Measurements from ENCODE around the gene WDFY4. TPM values are rescaled to one million over a fixed set of nuclear protein-coding genes. Genes with fewer than 3 reads are reported as not detected.

WDFY4 gene
- total RNA-seq, 1 experiment from 2014 or later, result 0.23 TPM

DNA sequence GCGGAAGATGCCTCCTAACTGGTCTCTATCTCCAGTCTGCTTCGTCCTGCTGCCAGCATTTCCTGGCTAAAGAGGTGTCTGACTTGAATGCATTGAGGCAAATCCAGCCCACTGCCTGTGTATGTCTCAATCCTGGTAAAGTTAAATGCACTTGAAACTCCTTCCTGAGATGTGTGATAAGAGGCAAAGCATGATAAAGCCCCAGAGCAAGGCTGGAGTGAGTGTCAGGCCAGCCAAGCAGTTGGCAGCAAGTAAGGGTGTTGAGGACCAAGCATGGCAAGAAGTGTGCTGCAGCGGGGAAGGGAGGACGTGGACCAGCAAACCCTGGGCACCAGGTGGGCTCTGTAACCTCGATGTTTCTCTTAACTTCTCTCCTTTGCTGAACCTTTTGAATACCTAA lies 225.9 kb downstream of the WDFY4 start:
- DNase-seq (ENCODE audit: low read depth, low spot score), result no peak
- Histone ChIP-seq H3K4me1 (ENCODE audit: control insufficient read depth, insufficient read depth, low read length) (no peaks in the 10 kb centered on the region), H3K27me3 (ENCODE audit: control insufficient read depth, insufficient read depth, low read length) (peaks cover 16% of the 10 kb centered on the region), H3K36me3 (ENCODE audit: control insufficient read depth, insufficient read depth, low read length) (no peaks in the 10 kb centered on the region), H3K9me3 (ENCODE audit: control insufficient read depth, insufficient read depth, low read depth, low read length) (no peaks in the 10 kb centered on the region), H3K27ac (ENCODE audit: low read length) (no peak overlapping the region), H3K4me3 (ENCODE audit: low read depth in 2 of 2, low read length in 2 of 2) (no peak overlapping the region)
- BruUV-seq (replicated peaks), result no TSS peak
- ChIA-PET CTCF (no interaction called here), POLR2A (no interaction called here)
- no peak for TF ChIP-seq POLR2AphosphoS5 (IDR thresholded peaks at IDR 0.05; ENCODE audit: low read depth, low read length)
- TF ChIP-seq, protein P1, sequence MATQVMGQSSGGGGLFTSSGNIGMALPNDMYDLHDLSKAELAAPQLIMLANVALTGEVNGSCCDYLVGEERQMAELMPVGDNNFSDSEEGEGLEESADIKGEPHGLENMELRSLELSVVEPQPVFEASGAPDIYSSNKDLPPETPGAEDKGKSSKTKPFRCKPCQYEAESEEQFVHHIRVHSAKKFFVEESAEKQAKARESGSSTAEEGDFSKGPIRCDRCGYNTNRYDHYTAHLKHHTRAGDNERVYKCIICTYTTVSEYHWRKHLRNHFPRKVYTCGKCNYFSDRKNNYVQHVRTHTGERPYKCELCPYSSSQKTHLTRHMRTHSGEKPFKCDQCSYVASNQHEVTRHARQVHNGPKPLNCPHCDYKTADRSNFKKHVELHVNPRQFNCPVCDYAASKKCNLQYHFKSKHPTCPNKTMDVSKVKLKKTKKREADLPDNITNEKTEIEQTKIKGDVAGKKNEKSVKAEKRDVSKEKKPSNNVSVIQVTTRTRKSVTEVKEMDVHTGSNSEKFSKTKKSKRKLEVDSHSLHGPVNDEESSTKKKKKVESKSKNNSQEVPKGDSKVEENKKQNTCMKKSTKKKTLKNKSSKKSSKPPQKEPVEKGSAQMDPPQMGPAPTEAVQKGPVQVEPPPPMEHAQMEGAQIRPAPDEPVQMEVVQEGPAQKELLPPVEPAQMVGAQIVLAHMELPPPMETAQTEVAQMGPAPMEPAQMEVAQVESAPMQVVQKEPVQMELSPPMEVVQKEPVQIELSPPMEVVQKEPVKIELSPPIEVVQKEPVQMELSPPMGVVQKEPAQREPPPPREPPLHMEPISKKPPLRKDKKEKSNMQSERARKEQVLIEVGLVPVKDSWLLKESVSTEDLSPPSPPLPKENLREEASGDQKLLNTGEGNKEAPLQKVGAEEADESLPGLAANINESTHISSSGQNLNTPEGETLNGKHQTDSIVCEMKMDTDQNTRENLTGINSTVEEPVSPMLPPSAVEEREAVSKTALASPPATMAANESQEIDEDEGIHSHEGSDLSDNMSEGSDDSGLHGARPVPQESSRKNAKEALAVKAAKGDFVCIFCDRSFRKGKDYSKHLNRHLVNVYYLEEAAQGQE (IDR thresholded peaks at IDR 0.05; ENCODE audit: insufficient read depth in 1 of 2, low read depth in 2 of 2, low read length in 1 of 2), result no peak
- TF ChIP-seq TCF7L2 (IDR thresholded peaks at IDR 0.05; ENCODE audit: low read depth, low read length), result no peak
- in situ Hi-C loops (cut with HindIII; ENCODE audit: low pct_unique_long_range_greater_than_20kb, low sequenced_read_pairs), result no loop called here
- ATAC-seq, result no peak
- intact Hi-C loops (cut with micrococcal nuclease; ENCODE audit: unreplicated experiment), result no loop called here

DNA sequence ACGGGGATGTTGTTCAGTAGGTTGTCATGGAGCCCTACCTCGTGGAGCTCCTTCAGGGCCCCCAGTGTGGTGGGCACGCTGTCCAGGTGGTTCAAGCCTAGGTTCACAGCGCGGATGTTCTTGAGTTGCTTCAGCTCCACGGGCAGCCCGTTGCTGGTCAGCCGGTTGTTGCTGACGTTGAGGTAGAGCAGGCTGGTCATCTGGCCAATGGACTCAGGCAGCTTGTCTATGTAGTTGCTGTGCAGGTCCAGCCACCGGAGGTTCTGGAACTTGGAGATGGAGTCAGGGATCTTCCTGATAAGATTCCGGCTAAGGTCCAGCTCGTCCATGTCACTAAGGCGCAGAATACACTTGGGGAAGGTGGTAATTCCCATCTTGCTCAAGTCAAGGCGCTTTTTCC lies 229.0 kb downstream of the WDFY4 start:
- DNase-seq (ENCODE audit: low read depth, low spot score) (no peak), ATAC-seq (no peak)
- H3K36me3 ChIP-seq (ENCODE audit: control insufficient read depth, insufficient read depth, low read length), result no peaks in the 10 kb centered on the region
- peaks cover 27% of the 10 kb centered on the region for H3K27me3 ChIP-seq (ENCODE audit: control insufficient read depth, insufficient read depth, low read length)
- TF ChIP-seq POLR2AphosphoS5 (IDR thresholded peaks at IDR 0.05; ENCODE audit: low read depth, low read length) (no peak), SIN3A (IDR thresholded peaks at IDR 0.05; ENCODE audit: borderline replicate concordance, insufficient read depth, low read depth, low read length) (no peak), TCF7L2 (IDR thresholded peaks at IDR 0.05; ENCODE audit: low read depth, low read length) (no peak)
- TF ChIP-seq, protein P1 (IDR thresholded peaks at IDR 0.05; ENCODE audit: insufficient read depth in 1 of 2, low read depth in 2 of 2, low read length in 1 of 2), result no peak
- TF ChIP-seq, protein P2, sequence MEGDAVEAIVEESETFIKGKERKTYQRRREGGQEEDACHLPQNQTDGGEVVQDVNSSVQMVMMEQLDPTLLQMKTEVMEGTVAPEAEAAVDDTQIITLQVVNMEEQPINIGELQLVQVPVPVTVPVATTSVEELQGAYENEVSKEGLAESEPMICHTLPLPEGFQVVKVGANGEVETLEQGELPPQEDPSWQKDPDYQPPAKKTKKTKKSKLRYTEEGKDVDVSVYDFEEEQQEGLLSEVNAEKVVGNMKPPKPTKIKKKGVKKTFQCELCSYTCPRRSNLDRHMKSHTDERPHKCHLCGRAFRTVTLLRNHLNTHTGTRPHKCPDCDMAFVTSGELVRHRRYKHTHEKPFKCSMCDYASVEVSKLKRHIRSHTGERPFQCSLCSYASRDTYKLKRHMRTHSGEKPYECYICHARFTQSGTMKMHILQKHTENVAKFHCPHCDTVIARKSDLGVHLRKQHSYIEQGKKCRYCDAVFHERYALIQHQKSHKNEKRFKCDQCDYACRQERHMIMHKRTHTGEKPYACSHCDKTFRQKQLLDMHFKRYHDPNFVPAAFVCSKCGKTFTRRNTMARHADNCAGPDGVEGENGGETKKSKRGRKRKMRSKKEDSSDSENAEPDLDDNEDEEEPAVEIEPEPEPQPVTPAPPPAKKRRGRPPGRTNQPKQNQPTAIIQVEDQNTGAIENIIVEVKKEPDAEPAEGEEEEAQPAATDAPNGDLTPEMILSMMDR (IDR thresholded peaks at IDR 0.05), result no peak
- no peaks in the 10 kb centered on the region for H3K9me3 ChIP-seq (ENCODE audit: control insufficient read depth, insufficient read depth, low read depth, low read length)
- H3K27ac ChIP-seq (ENCODE audit: low read length), result no peak overlapping the region
- H3K4me1 ChIP-seq (ENCODE audit: control insufficient read depth, insufficient read depth, low read length), result no peaks in the 10 kb centered on the region
- ChIA-PET POLR2A (no interaction called here), CTCF (no interaction called here)
- in situ Hi-C loops (cut with HindIII; ENCODE audit: low pct_unique_long_range_greater_than_20kb, low sequenced_read_pairs), result no loop called here
- BruUV-seq (replicated peaks), result no TSS peak
- intact Hi-C loops (cut with micrococcal nuclease; ENCODE audit: unreplicated experiment), result no loop called here
- no peak overlapping the region for H3K4me3 ChIP-seq (ENCODE audit: low read depth in 2 of 2, low read length in 2 of 2)
